WTC11 (cell line): ENCODE results near the gene SRC.

ENCODE experiments used
- CTCF ChIP-seq: fragments of 200-600 bp; IDR thresholded peaks from 2 replicates; pipeline ENCODE4 v1.8.0; 2022; ENCODE audit warnings: antibody characterized with exemption
- ZNF121 ChIP-seq: sonication (generic); formaldehyde crosslinking; IDR thresholded peaks from 2 replicates; pipeline ENCODE4 v1.8.0; 2023; ENCODE audit warnings: missing genetic modification reagents

- TF ChIP-seq CTCF = no peak
- no peak for TF ChIP-seq ZNF121 (CRISPR knock-in tag)
Measured at GRCh38 chr20:37449276-37449675, 103.3 kb downstream of the SRC start.
